Measurements from ENCODE around the gene SLC45A2.

Gene SLC45A2

GRCh38 chr5:34007201-34007620 is 22.7 kb upstream of the SLC45A2 start:
- DNase-seq = no peak

- DNase-seq = no peak
Measured at GRCh38 chr5:34005681-34006080, 21.2 kb upstream of the SLC45A2 start.

DNA sequence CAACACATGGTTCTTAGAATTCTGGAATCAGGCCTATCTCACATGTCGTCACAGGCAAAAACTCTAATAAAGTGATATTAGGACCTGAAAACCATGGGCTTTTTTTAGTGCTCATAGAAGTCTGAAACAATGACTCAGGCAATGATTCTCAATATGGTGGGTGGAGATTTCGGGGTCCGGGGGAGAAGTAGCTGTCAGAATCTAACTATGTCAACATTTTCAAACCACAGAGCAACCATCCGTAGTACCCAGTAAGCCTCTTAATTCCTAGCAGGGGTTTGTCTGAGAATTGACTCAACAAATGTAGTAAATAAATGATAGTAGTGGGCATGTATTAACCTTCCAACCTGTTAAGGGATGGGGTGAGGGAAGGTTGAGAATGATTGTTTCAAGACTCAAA is 20.7 kb upstream of the SLC45A2 start:
- no peak for DNase-seq

DNA sequence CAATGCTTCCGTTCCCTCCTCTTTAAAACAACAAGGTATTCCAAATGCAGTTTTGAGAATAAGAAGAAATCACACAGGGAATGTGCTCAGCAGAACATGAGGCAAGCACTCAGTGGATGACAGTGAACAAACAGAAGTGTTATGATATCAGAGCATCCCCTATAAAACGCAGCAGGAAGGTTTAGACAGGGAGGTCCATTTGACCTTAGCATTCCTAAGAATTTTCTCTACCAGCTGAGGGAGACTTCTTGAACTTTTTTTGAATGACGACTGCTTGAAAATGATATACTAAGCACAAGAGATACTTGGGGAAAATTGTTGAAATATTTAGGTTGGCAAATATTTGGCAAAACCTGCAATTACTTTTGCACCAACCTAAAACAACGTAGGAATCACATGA is 19.4 kb upstream of the SLC45A2 start:
- no peak for DNase-seq

GRCh38 chr5:34002629-34003328 is 18.3 kb upstream of the SLC45A2 start:
- DNase-seq = no peak

DNA sequence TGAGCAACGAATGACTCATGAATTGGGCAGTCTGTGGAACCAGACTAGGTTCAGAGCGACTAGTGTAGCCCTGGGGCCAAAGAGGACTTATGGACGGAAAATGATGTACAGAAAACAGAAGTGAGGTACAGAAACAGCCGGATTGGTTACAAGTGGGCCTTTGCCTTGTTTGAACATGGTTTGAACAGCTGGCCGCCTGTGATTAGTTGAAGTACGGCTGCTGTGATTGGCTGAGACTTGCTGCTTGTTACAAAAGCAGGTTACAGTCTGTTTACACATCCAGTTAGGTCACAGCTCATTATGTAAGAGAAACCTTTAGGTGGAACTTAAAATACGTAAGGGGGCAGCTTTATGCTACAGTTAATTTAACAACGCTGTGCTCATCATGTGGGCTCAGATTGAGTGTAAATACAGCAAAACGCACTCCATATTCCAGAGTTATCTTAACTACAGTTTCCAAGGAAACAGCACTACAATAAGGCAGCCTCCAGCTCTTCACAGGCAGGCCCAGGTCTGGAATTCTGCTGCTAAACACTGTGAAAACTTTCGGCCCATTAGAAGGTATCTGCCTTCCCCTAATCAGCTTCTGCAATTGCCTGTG is 16.8 kb upstream of the SLC45A2 start:
- DNase-seq = no peak

DNA sequence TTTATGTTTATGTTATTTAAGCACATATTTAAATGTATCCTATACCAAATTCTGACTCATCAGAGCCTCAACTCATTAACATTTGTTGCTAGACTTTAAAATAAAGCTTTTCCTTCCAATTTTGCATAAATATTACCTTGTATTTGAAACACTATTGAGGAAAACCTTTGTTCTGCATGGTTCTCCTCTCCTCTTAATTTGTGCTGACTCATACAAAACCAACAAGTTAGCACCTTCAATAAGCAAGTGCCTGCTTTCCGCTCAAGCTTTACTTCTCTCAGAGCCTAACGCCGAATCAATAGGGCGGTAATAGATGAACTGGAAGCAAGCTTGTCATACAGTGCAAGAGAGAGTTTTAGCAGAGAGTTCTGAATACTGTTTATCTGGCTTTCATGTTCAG is 15.5 kb upstream of the SLC45A2 start:
- DNase-seq = no peak

GRCh38 chr5:33997331-33997983 is 13.0 kb upstream of the SLC45A2 start:
- DNase-seq = peak in 1 of 2 donors; percentile 29

DNA sequence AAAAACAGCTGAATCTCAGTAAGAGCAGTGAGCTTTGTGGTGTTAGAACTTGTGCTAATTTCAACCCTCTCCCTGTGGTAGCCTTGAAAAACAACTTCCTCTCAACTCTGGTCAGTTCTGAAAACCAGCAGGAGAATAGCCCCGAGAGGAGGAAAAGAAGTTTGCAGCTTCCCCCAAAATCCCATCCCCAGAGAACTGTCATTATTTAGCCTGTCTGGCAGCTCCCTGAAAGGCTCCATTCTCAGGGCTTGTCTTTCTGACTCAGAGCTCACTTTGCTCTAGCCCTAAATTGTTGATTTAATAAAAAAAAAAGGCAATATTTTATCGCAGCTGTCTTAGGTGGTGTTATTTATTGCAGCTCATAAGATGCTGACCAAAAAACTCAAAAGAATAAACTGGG is 11.4 kb upstream of the SLC45A2 start:
- no peak for DNase-seq

- no peak for DNase-seq
Measured at GRCh38 chr5:33994845-33995244, 10.4 kb upstream of the SLC45A2 start.

DNA sequence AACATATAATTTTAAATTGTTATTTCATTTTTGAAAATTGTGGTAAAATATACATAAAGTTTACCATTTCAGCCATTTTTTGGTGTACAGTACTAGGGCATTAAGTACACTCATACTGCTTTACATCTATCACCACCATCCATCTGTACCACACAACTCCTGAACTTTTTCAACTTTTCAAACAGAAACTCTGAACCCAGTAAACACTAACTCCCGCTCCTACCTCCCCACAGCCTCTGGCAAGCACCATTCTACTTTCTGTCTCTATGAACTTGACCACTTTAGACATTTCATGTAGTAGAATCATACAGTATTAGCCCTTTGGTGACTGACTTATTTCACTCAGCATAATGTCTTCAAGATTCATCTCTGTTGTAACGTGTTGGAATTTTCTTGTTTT is 8.4 kb upstream of the SLC45A2 start:
- no peak for DNase-seq

- no peak for DNase-seq
Measured at GRCh38 chr5:33985447-33985846, 954 bp upstream of the SLC45A2 start.

DNA sequence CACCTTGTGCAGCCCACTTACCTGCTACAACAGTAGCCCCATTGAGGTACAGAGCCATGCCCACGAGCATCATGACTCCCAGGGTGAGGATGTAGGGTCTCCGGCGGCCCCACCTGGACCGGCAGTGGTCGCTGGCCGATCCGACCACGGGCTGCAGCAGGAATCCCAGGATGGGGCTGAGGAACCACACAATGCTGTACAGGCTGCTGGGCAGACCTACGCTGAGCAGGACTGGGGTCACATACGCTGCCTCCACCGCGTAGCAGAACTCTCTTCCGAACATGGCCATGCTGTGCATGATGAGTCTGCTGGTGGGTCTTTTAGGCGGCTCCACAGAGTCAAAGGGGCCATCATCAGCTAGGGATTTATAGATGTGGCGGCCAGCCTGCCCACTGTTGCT is 315 bp downstream of the SLC45A2 start:
- no peak for DNase-seq

DNA sequence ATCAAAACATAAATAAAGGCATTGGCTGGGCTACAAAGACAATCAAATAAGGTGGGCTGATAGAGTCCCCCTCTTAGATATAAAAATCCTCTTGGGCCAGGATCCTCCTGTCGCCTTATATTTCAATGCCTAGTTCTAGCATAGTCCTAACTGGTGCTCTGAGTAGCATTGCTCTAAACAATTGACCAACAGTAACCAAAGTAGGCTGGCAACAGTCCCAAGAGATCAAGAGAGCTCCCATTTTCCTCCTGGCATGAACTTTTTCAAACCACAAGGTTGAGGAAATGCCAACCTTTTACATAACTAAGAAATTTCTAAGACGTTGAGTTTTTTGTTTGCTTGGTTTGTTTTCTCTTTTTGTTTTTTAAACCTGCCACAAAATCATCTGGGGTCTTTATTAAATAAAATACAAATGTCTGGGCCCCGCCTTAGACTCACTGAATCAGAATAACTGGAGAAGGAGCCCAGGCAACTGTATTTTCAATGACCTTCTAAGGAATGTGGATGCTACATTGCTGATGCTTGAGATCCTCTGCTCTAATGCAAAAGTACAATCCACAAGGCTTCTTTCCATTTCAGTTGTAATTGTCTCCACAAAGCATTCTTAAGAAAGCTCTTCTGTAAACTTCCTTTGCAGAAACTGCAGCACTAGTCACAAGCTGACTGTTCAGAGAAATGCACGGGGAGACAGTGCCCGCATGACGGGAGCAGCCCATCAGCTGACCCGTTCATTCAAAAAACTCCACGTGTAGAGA is 2.9 kb downstream of the SLC45A2 start:
- DNase-seq = no peak

- no peak for DNase-seq
Measured at GRCh38 chr5:33980030-33980429, 4.5 kb downstream of the SLC45A2 start.

DNA sequence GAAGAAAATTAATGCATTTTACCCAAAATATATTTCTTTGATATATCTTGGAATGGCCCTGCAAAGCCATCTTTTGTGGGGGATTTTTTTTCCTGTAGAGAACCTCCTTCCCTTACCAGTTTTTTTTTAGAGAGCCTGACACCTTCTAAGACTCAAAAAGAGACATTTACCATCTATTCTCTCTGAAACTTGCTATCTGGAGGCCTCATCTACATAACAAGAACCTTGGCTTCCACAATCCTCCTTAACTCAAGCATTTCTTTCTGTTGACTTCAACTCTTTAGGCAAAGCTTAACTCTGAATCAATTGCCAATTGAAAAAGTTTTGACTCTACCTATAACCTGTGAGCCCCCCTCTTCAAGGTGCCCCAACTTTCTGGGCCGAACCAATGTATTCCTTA is 6.2 kb downstream of the SLC45A2 start:
- DNase-seq = no peak

GRCh38 chr5:33976307-33976706 is 8.2 kb downstream of the SLC45A2 start:
- no peak for DNase-seq

- DNase-seq = no peak
Measured at GRCh38 chr5:33975852-33976251, 8.6 kb downstream of the SLC45A2 start.

DNA sequence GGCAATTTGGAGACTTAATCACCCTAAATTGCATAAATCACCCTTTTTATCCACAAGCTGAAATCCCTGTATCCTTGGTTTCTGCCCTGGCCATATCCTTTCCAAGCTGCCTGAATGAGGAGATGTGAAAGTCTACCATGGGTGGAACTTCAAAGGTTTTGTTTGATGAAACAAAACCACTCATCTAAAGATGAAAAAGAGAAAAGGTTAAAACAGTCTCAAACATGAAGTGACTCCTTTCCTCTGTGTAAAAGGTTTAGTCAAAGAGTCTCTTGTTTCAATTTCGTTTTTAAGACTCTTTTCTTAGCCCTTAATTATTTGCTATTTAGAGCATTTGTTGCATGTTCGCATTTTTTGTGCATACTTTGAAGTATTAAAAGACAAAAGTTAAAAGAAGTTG is 11.2 kb downstream of the SLC45A2 start:
- DNase-seq = no peak

DNA sequence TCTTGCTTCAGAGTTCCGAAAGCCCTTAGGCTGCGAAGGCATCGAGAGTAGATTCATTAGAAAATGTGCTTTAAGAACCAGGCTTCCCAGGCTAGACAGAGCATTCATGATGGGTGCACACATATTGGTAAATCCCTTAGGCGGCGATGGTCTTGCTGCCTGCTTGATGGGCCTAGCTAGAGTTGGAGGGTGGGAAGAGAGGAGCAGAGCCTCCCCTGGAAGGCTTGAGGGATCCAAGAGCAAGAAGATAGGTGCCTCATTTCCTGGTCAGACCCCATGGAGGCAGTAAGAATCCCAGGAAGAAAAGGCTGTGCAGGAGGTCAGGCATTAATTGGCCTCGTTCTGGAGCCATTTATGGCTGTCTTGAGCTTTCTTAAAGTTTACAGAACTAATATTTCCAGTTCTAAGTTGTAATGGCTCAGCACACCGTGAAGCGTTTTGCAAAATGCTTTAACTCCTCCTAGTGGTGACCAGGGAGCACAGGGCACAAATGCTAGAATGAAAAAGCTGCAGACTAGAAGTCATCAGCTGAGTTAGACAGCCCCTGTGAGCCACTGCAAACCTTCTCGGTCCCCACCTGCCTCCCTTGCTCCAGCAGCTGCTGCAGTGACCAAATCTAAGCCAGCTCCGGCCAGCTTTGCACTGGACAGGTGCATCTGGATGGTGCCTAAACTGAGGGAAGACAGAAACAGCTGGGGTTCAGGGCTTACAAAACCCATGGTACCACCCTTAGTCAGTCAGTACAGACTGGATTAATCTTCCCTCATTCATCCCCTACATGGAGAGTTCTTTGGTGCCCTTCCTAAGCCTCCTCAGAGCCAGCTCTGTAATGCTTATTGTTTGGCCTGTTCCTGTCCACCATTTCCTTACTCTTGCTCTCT is 14.7 kb downstream of the SLC45A2 start:
- DNase-seq = no peak

DNA sequence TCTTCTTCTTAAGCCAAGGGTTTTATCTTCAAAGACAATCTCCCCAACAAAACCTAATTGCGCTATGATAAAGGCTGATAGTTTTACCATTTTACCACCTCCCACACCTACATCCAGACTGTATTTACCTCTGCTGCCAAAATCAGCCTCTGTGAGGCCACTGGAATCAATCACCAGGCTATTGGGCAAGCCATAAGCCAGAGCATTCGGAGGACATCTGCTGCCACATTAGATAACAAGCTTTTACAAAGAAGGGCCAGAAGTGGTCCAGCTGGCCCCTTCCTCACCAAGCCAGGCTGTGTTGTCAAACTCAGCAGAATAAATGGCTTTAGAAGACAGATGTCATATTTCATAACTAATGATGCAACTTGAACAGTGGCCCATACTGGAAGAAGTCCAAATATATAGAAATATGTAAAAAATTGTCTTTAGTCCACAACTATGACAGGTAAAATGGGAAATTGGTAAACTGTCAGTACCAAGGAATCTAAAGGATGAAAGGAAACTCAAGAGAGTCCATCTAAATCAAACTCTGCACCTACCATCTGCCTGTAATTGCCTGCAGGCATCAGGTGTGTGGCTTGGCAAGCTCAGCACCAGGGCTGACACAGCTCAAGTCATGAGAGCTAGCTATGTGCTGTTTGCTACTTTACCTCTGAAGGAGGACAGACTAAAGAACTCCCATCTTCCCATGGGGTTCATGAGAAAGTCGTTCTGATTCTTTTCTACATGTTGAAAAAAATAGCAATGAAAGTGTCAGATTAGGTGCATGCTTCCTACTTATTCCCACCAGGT is 16.1 kb downstream of the SLC45A2 start:
- DNase-seq = no peak

GRCh38 chr5:33966805-33967204 is 17.7 kb downstream of the SLC45A2 start:
- no peak for DNase-seq

Measured in bone marrow (tissue), 2 donors.